ENCODE data around the gene KRTDAP. TPM values are rescaled to one million over a fixed set of nuclear protein-coding genes. Genes with fewer than 3 reads are reported as not detected.

Gene KRTDAP
- total and polyA plus RNA-seq, 2 donors from 2014 or later = not detected

GRCh38 chr19:35516310-35516709, 26.0 kb upstream of the KRTDAP start:
- H3K36me3 ChIP-seq (ENCODE audit: control insufficient read depth in 2 of 3, insufficient read depth in 3 of 3, low read length in 3 of 3) = no peaks in the 10 kb centered on the region
- H3K9ac ChIP-seq (ENCODE audit: low read length in 3 of 3) = no peak overlapping the region
- H3K27ac ChIP-seq (ENCODE audit: low read depth in 2 of 2, low read length in 2 of 2) = no peak overlapping the region
- DNase-seq = no peak
- H3K4me3 ChIP-seq (ENCODE audit: low read length in 3 of 3) = no peak overlapping the region
- intact Hi-C loops (cut with DNase I) = no loop called here
- no peaks in the 10 kb centered on the region for H3K4me1 ChIP-seq (ENCODE audit: control insufficient read depth in 2 of 3, insufficient read depth in 2 of 3, low read depth in 1 of 3, low read length in 3 of 3)
- no peaks in the 10 kb centered on the region for H3K9me3 ChIP-seq (ENCODE audit: control insufficient read depth in 2 of 3, insufficient read depth in 1 of 3, low read length in 3 of 3)
- FAIRE-seq = no peak
- no peak for TF ChIP-seq CTCF (IDR thresholded peaks at IDR 0.05; ENCODE audit: borderline replicate concordance, extremely low read depth, insufficient read depth)
- no peaks in the 10 kb centered on the region for H3K27me3 ChIP-seq (ENCODE audit: control insufficient read depth, insufficient read depth, low read length)

GRCh38 chr19:35514282-35514809, 24.1 kb upstream of the KRTDAP start:
- no peaks in the 10 kb centered on the region for H3K9me3 ChIP-seq (ENCODE audit: control insufficient read depth in 2 of 3, insufficient read depth in 1 of 3, low read length in 3 of 3)
- intact Hi-C loops (cut with DNase I) = no loop called here
- FAIRE-seq (no peak), DNase-seq (peak in 3 of 5 donors; percentile 38 to 57 (median 39))
- no peak overlapping the region for H3K27ac ChIP-seq (ENCODE audit: low read depth in 2 of 2, low read length in 2 of 2)
- H3K4me1 ChIP-seq (ENCODE audit: control insufficient read depth in 2 of 3, insufficient read depth in 2 of 3, low read depth in 1 of 3, low read length in 3 of 3) = peaks cover 0 to 7% (median 0%) of the 10 kb centered on the region in 3 donors
- no peaks in the 10 kb centered on the region for H3K36me3 ChIP-seq (ENCODE audit: control insufficient read depth in 2 of 3, insufficient read depth in 3 of 3, low read length in 3 of 3)
- no peak overlapping the region for H3K4me3 ChIP-seq (ENCODE audit: low read length in 3 of 3)
- H3K27me3 ChIP-seq (ENCODE audit: control insufficient read depth, insufficient read depth, low read length) = no peaks in the 10 kb centered on the region
- TF ChIP-seq CTCF (IDR thresholded peaks at IDR 0.05; ENCODE audit: borderline replicate concordance, extremely low read depth, insufficient read depth) = no peak
- no peak overlapping the region for H3K9ac ChIP-seq (ENCODE audit: low read length in 3 of 3)

GRCh38 chr19:35513628-35514281, 23.5 kb upstream of the KRTDAP start, which contains the start of gene DMKN:
TSS of gene DMKN (minus strand) at chr19:35513649. CDS start at chr19:35513475, 174 bp downstream.
- Histone ChIP-seq H3K27ac (ENCODE audit: low read depth in 2 of 2, low read length in 2 of 2) (no peak within 1 kb of the TSS), H3K9me3 (ENCODE audit: control insufficient read depth in 2 of 3, insufficient read depth in 1 of 3, low read length in 3 of 3) (no peaks in the 10 kb centered on the region), H3K4me1 (ENCODE audit: control insufficient read depth in 2 of 3, insufficient read depth in 2 of 3, low read depth in 1 of 3, low read length in 3 of 3) (peaks cover 0 to 7% (median 0%) of the 10 kb centered on the region in 3 donors), H3K9ac (ENCODE audit: low read length in 3 of 3) (no peak within 1 kb of the TSS), H3K4me3 (ENCODE audit: low read length in 3 of 3) (no peak within 1 kb of the TSS), H3K27me3 (ENCODE audit: control insufficient read depth, insufficient read depth, low read length) (no peaks in the 10 kb centered on the region), H3K36me3 (ENCODE audit: control insufficient read depth in 2 of 3, insufficient read depth in 3 of 3, low read length in 3 of 3) (no peaks in the 10 kb centered on the region)
- peak in 2 of 5 donors; percentile 31 to 43 for DNase-seq
- intact Hi-C loops (cut with DNase I) = no loop called here
- TF ChIP-seq CTCF (IDR thresholded peaks at IDR 0.05; ENCODE audit: borderline replicate concordance, extremely low read depth, insufficient read depth) = no peak
- no peak for FAIRE-seq
